Liver (tissue), 9 donors: ENCODE measurements around the gene PTPRD. TPM values are rescaled to one million over a fixed set of nuclear protein-coding genes. Genes with fewer than 3 reads are reported as not detected.

ENCODE experiments used
- DNase-seq: peaks from one replicate; pipeline ENCODE4 v3.0.0-alpha.2; 2017; ENCODE audit warnings: low spot score
- H3K27ac ChIP-seq, 2 donors: one replicate each; pipeline ENCODE4 v1.7.0; 2013; ENCODE audit warnings: inconsistent platforms in 2 of 2, low read length in 2 of 2, control low read depth in 1 of 2, low read depth in 1 of 2, mild to moderate bottlenecking in 1 of 2
- H3K27me3 ChIP-seq, 4 donors: one replicate each; pipeline versions ENCODE4 v1.6.1 to v1.7.0; 2013; ENCODE audit warnings: low read length in 3 of 4, inconsistent platforms in 1 of 4, mild to moderate bottlenecking in 1 of 4, moderate library complexity in 1 of 4; ENCODE audit not compliant: control insufficient read depth in 4 of 4, insufficient read depth in 4 of 4
- H3K36me3 ChIP-seq, 4 donors: one replicate each; pipeline versions ENCODE4 v1.6.1 to v1.7.0; 2013; ENCODE audit warnings: low read length in 3 of 4, mild to moderate bottlenecking in 3 of 4, low read depth in 1 of 4, moderate library complexity in 1 of 4; ENCODE audit not compliant: control insufficient read depth in 4 of 4, insufficient read depth in 3 of 4
- H3K4me1 ChIP-seq, 4 donors: one replicate each; pipeline versions ENCODE4 v1.6.1 to v1.7.0; 2013; ENCODE audit warnings: low read length in 3 of 4, mild to moderate bottlenecking in 3 of 4, moderate library complexity in 1 of 4; ENCODE audit not compliant: control insufficient read depth in 4 of 4, insufficient read depth in 4 of 4
- H3K4me3 ChIP-seq, 3 donors: one replicate each; pipeline versions ENCODE4 v1.6.1 to v1.7.0; 2013; ENCODE audit warnings: low read length in 3 of 3, control low read depth in 1 of 3, low read depth in 1 of 3, mild to moderate bottlenecking in 1 of 3
- H3K9ac ChIP-seq, 2 donors: one replicate each; pipeline ENCODE4 v1.7.0; 2013; ENCODE audit warnings: low read length in 2 of 2, mild to moderate bottlenecking in 2 of 2, moderate library complexity in 2 of 2, control low read depth in 1 of 2, low read depth in 1 of 2
- H3K9me3 ChIP-seq, 4 donors: one replicate each; pipeline versions ENCODE4 v1.6.1 to v1.7.0; 2013; ENCODE audit warnings: low read length in 3 of 4; ENCODE audit not compliant: control insufficient read depth in 4 of 4
- EGR1 ChIP-seq, 2 donors: IDR thresholded peaks; 2 replicates each; pipeline ENCODE4 v1.6.1; 2016 to 2018; ENCODE audit warnings: antibody characterized with exemption in 2 of 2, low read depth in 2 of 2
- FOXA2 ChIP-seq: IDR thresholded peaks from 2 replicates; pipeline ENCODE4 v1.6.1; 2016; ENCODE audit warnings: antibody characterized with exemption
- GABPA ChIP-seq, 2 donors: IDR thresholded peaks in 1 of 2; conservative IDR thresholded peaks in 1 of 2; 2 replicates each; pipeline ENCODE4 v1.6.1; 2016; ENCODE audit warnings: antibody characterized with exemption in 2 of 2, mild to moderate bottlenecking in 1 of 2, moderate library complexity in 1 of 2
- HNF4A ChIP-seq, 2 donors: conservative IDR thresholded peaks; 2 replicates each; pipeline ENCODE4 v1.6.1; 2016; ENCODE audit warnings: antibody characterized with exemption in 2 of 2, mild to moderate bottlenecking in 2 of 2
- HNF4G ChIP-seq: IDR thresholded peaks from 2 replicates; pipeline ENCODE4 v1.6.1; 2016; ENCODE audit warnings: antibody characterized with exemption
- JUND ChIP-seq, 2 donors: IDR thresholded peaks; 2 replicates each; pipeline ENCODE4 v1.6.1; 2016; ENCODE audit warnings: antibody characterized with exemption in 2 of 2
- NR2F2 ChIP-seq: IDR thresholded peaks from 2 replicates; pipeline ENCODE4 v1.6.1; 2016; ENCODE audit warnings: antibody characterized with exemption
- RAD21 ChIP-seq, 2 donors: IDR thresholded peaks; 2 replicates each; pipeline ENCODE4 v1.6.1; 2016; ENCODE audit warnings: antibody characterized with exemption in 2 of 2, mild to moderate bottlenecking in 2 of 2
- RXRA ChIP-seq, 2 donors: IDR thresholded peaks; 2 replicates each; pipeline ENCODE4 v1.6.1; 2017 to 2018; ENCODE audit warnings: antibody characterized with exemption in 2 of 2, mild to moderate bottlenecking in 1 of 2
- SP1 ChIP-seq: IDR thresholded peaks from 2 replicates; pipeline ENCODE4 v1.6.1; 2018; ENCODE audit warnings: antibody characterized with exemption, mild to moderate bottlenecking
- TAF1 ChIP-seq: conservative IDR thresholded peaks from 2 replicates; pipeline ENCODE4 v1.6.1; 2016; ENCODE audit warnings: antibody characterized with exemption, mild to moderate bottlenecking
- YY1 ChIP-seq: IDR thresholded peaks from 2 replicates; pipeline ENCODE4 v1.6.1; 2016; ENCODE audit warnings: antibody characterized with exemption, mild to moderate bottlenecking
- WGBS: extraction: QIAGEN DNeasy Blood & Tissue Kit; methylation state at CpG from one replicate; pipeline ENCODE4 v1.1.7; 2013; 5-methylcytosine and 5-hydroxymethylcytosine counted together
- polyA plus RNA-seq, 2 donors: library from polyadenylated mRNA; stranded (reverse) in 1 of 2; unstranded in 1 of 2; fragments of 200-250 nt in 1 of 2; fragments of >200 nt in 1 of 2; fragmentation: Nextera tagmentation in 1 of 2; extraction: Ambion mirVana in 1 of 2; gene quantifications; one replicate each; pipeline versions ENCODE4 v1.2.1 to v1.2.3, GENCODE V29; 2013 to 2015
- total RNA-seq, 2 donors: library from RNA; depleted of rRNA; stranded (reverse); fragments of >200 nt; gene quantifications; one replicate each; pipeline ENCODE4 v1.2.3, GENCODE V29; 2014
- TF ChIP-seq, protein P1 (sequence below): fragments of 150-350 bp; IDR thresholded peaks from 2 replicates; pipeline ENCODE4 v1.5.1; 2017; ENCODE audit warnings: improper control_type of control experiment, low read depth, low read length; ENCODE audit not compliant: missing input control
- TF ChIP-seq, protein P2 (sequence below): IDR thresholded peaks from 2 replicates; pipeline ENCODE4 v1.6.1; 2016; ENCODE audit warnings: antibody characterized with exemption, mild to moderate bottlenecking
- TF ChIP-seq, protein P3 (sequence below): IDR thresholded peaks from 2 replicates; pipeline ENCODE4 v1.6.1; 2016; ENCODE audit warnings: antibody characterized with exemption
- TF ChIP-seq, protein P4 (sequence below): IDR thresholded peaks from 2 replicates; pipeline ENCODE4 v1.6.1; 2016; ENCODE audit warnings: antibody characterized with exemption
- TF ChIP-seq, protein P5 (sequence below): IDR thresholded peaks from 2 replicates; pipeline ENCODE4 v1.6.1; 2016; ENCODE audit warnings: antibody characterized with exemption
- donor health status: healthy.
- donor health status: healthy.
- donor health status: healthy.
- donor health status: healthy.
- donor health status: healthy.

PTPRD gene
- total and polyA plus RNA-seq, 4 donors = 0.78 to 34.2 (median 4.7) TPM

DNA sequence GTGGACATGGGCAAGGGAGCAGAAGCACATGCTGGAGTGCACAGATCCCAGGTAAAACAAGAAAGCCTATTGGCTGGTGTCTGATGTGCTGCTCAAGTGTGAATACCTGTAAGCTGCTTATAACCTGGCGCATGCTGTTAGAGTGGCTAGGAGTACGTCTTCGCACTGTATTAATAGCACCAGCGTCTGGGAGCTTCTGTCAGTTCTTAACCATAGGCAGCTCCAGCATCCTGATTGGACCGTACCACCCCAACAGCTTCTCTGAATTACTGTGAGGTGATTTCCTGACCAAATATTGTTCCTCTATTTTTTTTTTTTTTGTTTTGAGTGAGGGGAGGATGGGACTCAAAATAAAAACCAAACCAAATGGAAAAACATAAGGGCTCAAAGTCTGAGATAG lies 987.6 kb downstream of the PTPRD start:
- TF ChIP-seq NR2F2 = no peak
- TF ChIP-seq GABPA (IDR thresholded peaks at IDR 0.05 in 1 of 2, conservative IDR thresholded peaks at IDR 0.05 in 1 of 2) = no peak
- TF ChIP-seq, protein P1, sequence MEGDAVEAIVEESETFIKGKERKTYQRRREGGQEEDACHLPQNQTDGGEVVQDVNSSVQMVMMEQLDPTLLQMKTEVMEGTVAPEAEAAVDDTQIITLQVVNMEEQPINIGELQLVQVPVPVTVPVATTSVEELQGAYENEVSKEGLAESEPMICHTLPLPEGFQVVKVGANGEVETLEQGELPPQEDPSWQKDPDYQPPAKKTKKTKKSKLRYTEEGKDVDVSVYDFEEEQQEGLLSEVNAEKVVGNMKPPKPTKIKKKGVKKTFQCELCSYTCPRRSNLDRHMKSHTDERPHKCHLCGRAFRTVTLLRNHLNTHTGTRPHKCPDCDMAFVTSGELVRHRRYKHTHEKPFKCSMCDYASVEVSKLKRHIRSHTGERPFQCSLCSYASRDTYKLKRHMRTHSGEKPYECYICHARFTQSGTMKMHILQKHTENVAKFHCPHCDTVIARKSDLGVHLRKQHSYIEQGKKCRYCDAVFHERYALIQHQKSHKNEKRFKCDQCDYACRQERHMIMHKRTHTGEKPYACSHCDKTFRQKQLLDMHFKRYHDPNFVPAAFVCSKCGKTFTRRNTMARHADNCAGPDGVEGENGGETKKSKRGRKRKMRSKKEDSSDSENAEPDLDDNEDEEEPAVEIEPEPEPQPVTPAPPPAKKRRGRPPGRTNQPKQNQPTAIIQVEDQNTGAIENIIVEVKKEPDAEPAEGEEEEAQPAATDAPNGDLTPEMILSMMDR = no peak
- TF ChIP-seq, protein P2, sequence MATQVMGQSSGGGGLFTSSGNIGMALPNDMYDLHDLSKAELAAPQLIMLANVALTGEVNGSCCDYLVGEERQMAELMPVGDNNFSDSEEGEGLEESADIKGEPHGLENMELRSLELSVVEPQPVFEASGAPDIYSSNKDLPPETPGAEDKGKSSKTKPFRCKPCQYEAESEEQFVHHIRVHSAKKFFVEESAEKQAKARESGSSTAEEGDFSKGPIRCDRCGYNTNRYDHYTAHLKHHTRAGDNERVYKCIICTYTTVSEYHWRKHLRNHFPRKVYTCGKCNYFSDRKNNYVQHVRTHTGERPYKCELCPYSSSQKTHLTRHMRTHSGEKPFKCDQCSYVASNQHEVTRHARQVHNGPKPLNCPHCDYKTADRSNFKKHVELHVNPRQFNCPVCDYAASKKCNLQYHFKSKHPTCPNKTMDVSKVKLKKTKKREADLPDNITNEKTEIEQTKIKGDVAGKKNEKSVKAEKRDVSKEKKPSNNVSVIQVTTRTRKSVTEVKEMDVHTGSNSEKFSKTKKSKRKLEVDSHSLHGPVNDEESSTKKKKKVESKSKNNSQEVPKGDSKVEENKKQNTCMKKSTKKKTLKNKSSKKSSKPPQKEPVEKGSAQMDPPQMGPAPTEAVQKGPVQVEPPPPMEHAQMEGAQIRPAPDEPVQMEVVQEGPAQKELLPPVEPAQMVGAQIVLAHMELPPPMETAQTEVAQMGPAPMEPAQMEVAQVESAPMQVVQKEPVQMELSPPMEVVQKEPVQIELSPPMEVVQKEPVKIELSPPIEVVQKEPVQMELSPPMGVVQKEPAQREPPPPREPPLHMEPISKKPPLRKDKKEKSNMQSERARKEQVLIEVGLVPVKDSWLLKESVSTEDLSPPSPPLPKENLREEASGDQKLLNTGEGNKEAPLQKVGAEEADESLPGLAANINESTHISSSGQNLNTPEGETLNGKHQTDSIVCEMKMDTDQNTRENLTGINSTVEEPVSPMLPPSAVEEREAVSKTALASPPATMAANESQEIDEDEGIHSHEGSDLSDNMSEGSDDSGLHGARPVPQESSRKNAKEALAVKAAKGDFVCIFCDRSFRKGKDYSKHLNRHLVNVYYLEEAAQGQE = no peak
- no peak for TF ChIP-seq EGR1 (IDR thresholded peaks at IDR 0.05; ENCODE audit: low read depth in 2 of 2)
- no peak for TF ChIP-seq RAD21 (IDR thresholded peaks at IDR 0.05)
- TF ChIP-seq, protein P3, sequence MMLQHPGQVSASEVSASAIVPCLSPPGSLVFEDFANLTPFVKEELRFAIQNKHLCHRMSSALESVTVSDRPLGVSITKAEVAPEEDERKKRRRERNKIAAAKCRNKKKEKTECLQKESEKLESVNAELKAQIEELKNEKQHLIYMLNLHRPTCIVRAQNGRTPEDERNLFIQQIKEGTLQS = no peak
- TF ChIP-seq RXRA (IDR thresholded peaks at IDR 0.05) = no peak
- no peak for TF ChIP-seq TAF1
- TF ChIP-seq HNF4A (conservative IDR thresholded peaks at IDR 0.05) = no peak
- TF ChIP-seq YY1 = no peak
- no peak for TF ChIP-seq SP1
- TF ChIP-seq, protein P4, sequence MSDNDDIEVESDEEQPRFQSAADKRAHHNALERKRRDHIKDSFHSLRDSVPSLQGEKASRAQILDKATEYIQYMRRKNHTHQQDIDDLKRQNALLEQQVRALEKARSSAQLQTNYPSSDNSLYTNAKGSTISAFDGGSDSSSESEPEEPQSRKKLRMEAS = no peak
- TF ChIP-seq FOXA2 = no peak
- no peak for TF ChIP-seq HNF4G
- TF ChIP-seq, protein P5, sequence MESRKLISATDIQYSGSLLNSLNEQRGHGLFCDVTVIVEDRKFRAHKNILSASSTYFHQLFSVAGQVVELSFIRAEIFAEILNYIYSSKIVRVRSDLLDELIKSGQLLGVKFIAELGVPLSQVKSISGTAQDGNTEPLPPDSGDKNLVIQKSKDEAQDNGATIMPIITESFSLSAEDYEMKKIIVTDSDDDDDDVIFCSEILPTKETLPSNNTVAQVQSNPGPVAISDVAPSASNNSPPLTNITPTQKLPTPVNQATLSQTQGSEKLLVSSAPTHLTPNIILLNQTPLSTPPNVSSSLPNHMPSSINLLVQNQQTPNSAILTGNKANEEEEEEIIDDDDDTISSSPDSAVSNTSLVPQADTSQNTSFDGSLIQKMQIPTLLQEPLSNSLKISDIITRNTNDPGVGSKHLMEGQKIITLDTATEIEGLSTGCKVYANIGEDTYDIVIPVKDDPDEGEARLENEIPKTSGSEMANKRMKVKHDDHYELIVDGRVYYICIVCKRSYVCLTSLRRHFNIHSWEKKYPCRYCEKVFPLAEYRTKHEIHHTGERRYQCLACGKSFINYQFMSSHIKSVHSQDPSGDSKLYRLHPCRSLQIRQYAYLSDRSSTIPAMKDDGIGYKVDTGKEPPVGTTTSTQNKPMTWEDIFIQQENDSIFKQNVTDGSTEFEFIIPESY = no peak
- TF ChIP-seq JUND (IDR thresholded peaks at IDR 0.05) = no peak
- Histone ChIP-seq H3K4me1 (no peaks in the 10 kb centered on the region), H3K9ac (no peak overlapping the region), H3K27ac (no peak overlapping the region), H3K27me3 (peaks cover 0 to 5% (median 0%) of the 10 kb centered on the region in 4 donors), H3K4me3 (no peak overlapping the region), H3K9me3 (no peaks in the 10 kb centered on the region), H3K36me3 (no peaks in the 10 kb centered on the region)
- 87% methylated on average over 5 of the region's 5 CpGs for WGBS
- no peak for DNase-seq
